GM23338 (cell line): Measurements from ENCODE around the gene SASH1. TPM values are rescaled to one million over a fixed set of nuclear protein-coding genes. Genes with fewer than 3 reads are reported as not detected.

ENCODE experiments used
- ATAC-seq: fragments of 200-7000 bp; cut with Tn5 transposase; 3 replicates; pipeline ENCODE4 v1.9.1; 2020
- DNase-seq: peaks from one replicate; pipeline ENCODE4 v3.0.0-alpha.2; 2015; ENCODE audit warnings: low spot score
- H2AFZ ChIP-seq: fragments of 200-600 bp; sonication (generic); 2 replicates; pipeline ENCODE4 v1.8.0; 2016; ENCODE audit warnings: antibody characterized with exemption, mild to moderate bottlenecking, moderate library complexity
- H3F3A ChIP-seq: fragments of 200-600 bp; sonication (generic); replicated peaks from 2 replicates; pipeline ENCODE4 v1.8.0; 2017; ENCODE audit warnings: antibody characterized with exemption, mixed run types, low read depth
- H3K27ac ChIP-seq: fragments of 200-600 bp; sonication (generic); 2 replicates; pipeline ENCODE4 v1.6.1; 2016; ENCODE audit warnings: low read depth
- H3K27me3 ChIP-seq: fragments of 200-600 bp; sonication (generic); 2 replicates; pipeline ENCODE4 v1.8.0; 2016; ENCODE audit warnings: mild to moderate bottlenecking, mixed run types, moderate library complexity; ENCODE audit not compliant: insufficient read depth
- H3K36me3 ChIP-seq: fragments of 200-600 bp; sonication (generic); 2 replicates; pipeline ENCODE4 v1.8.0; 2016; ENCODE audit warnings: mild to moderate bottlenecking; ENCODE audit not compliant: insufficient read depth
- H3K4me1 ChIP-seq: fragments of 200-600 bp; sonication (generic); 2 replicates; pipeline ENCODE4 v1.8.0; 2016; ENCODE audit warnings: mild to moderate bottlenecking, moderate library complexity; ENCODE audit not compliant: insufficient read depth
- H3K4me2 ChIP-seq: fragments of 200-600 bp; sonication (generic); 2 replicates; pipeline ENCODE4 v1.7.1; 2017; ENCODE audit warnings: mixed run types
- H3K4me3 ChIP-seq: fragments of 200-600 bp; sonication (generic); 2 replicates; pipeline ENCODE4 v1.6.1; 2016; ENCODE audit warnings: mixed run types
- H3K79me2 ChIP-seq: fragments of 200-600 bp; sonication (generic); replicated peaks from 2 replicates; pipeline ENCODE4 v1.8.0; 2017; ENCODE audit warnings: mild to moderate bottlenecking; ENCODE audit not compliant: insufficient read depth
- H3K9me2 ChIP-seq: fragments of 200-600 bp; sonication (generic); 2 replicates; pipeline ENCODE4 v1.8.0; 2017; ENCODE audit not compliant: insufficient read depth
- H4K20me1 ChIP-seq: fragments of 200-600 bp; sonication (generic); replicated peaks from 2 replicates; pipeline ENCODE4 v1.8.0; 2017; ENCODE audit warnings: mild to moderate bottlenecking; ENCODE audit not compliant: insufficient read depth
- H3K27ac Mint-ChIP-seq: 2 replicates; pipeline ENCODE4 v1.8.0; 2020; ENCODE audit warnings: inconsistent platforms, mild to moderate bottlenecking, moderate library complexity, mixed read lengths
- H3K27me3 Mint-ChIP-seq: 3 replicates; pipeline ENCODE4 v1.8.0; 2022; ENCODE audit warnings: low read depth, mild to moderate bottlenecking, moderate library complexity, mixed read lengths, inconsistent platforms; ENCODE audit not compliant: insufficient read depth, poor library complexity
- H3K36me3 Mint-ChIP-seq: 3 replicates; pipeline ENCODE4 v1.8.0; 2021; ENCODE audit warnings: low read depth, mild to moderate bottlenecking, inconsistent platforms, moderate library complexity, mixed read lengths
- H3K4me1 Mint-ChIP-seq: 3 replicates; pipeline ENCODE4 v1.8.0; 2020; ENCODE audit warnings: mild to moderate bottlenecking, inconsistent platforms, mixed read lengths
- H3K4me3 Mint-ChIP-seq: 3 replicates; pipeline ENCODE4 v1.8.0; 2021; ENCODE audit warnings: moderate library complexity, mild to moderate bottlenecking, inconsistent platforms, mixed read lengths
- H3K9me3 Mint-ChIP-seq: 3 replicates; pipeline ENCODE4 v1.8.0; 2020; ENCODE audit warnings: moderate library complexity, mild to moderate bottlenecking, inconsistent platforms, mixed read lengths
- CREB1 ChIP-seq: fragments of 250-450 bp; sonication (Bioruptor Pico); IDR thresholded peaks from 2 replicates; pipeline ENCODE4 v1.5.0; 2020; ENCODE audit warnings: low read depth, mild to moderate bottlenecking, moderate library complexity
- EZH2 ChIP-seq: fragments of 200-600 bp; sonication (generic); IDR thresholded peaks from one replicate; pipeline ENCODE4 v1.8.0; 2017; ENCODE audit warnings: antibody characterized with exemption, mild to moderate bottlenecking, low read depth; ENCODE audit not compliant: unreplicated experiment
- EZH2phosphoT487 ChIP-seq: fragments of 200-600 bp; sonication (generic); IDR thresholded peaks from one replicate; pipeline ENCODE4 v1.8.1; 2018; ENCODE audit warnings: antibody characterized with exemption; ENCODE audit not compliant: unreplicated experiment
- JUNB ChIP-seq: IDR thresholded peaks from one replicate; pipeline ENCODE4 v1.6.1; 2016; ENCODE audit warnings: antibody characterized with exemption; ENCODE audit not compliant: unreplicated experiment
- NANOG ChIP-seq: IDR thresholded peaks from 2 replicates; pipeline ENCODE4 v1.6.1; 2016; ENCODE audit warnings: antibody characterized with exemption, borderline replicate concordance
- POLR2AphosphoS5 ChIP-seq: IDR thresholded peaks from 2 replicates; pipeline ENCODE4 v1.6.1; 2016; ENCODE audit warnings: antibody characterized with exemption, low read depth
- STAT1 ChIP-seq: IDR thresholded peaks from one replicate; pipeline ENCODE4 v1.6.1; 2016; ENCODE audit warnings: antibody characterized with exemption; ENCODE audit not compliant: unreplicated experiment
- ZNF114 ChIP-seq: fragments of 250-450 bp; sonication (Bioruptor Pico); IDR thresholded peaks from 2 replicates; pipeline ENCODE4 v1.5.0; 2020; ENCODE audit warnings: mild to moderate bottlenecking, moderate library complexity
- ZNF331 ChIP-seq: fragments of 250-450 bp; sonication (Bioruptor Pico); IDR thresholded peaks from 2 replicates; pipeline ENCODE4 v1.5.0; 2020; ENCODE audit warnings: low read depth, mild to moderate bottlenecking, moderate library complexity
- polyA plus RNA-seq: library from polyadenylated mRNA; unstranded; fragments of >200 nt; fragmentation: Nextera tagmentation; extraction: Ambion mirVana; gene quantifications from 2 replicates; pipeline ENCODE4 v1.2.1, GENCODE V29; 2016
- total RNA-seq: library from RNA; depleted of rRNA; stranded (reverse); fragments of >200 nt; shearing (Covaris generic); gene quantifications from 2 replicates; pipeline ENCODE4 v1.2.3, GENCODE V29; 2014
- TF ChIP-seq, protein P1 (sequence below): IDR thresholded peaks from one replicate; pipeline ENCODE4 v1.6.1; 2018; ENCODE audit warnings: antibody characterized with exemption; ENCODE audit not compliant: unreplicated experiment
- TF ChIP-seq, protein P2 (sequence below): IDR thresholded peaks from 2 replicates; pipeline ENCODE4 v1.6.1; 2016; ENCODE audit warnings: antibody characterized with exemption
- TF ChIP-seq, protein P3 (sequence below), 2 experiments: fragments of 200-600 bp in 1 of 2; sonication (generic) in 1 of 2; conservative IDR thresholded peaks; 2 replicates each; pipeline versions ENCODE4 v1.5.1 to v1.6.1; 2016 to 2017; ENCODE audit warnings: antibody characterized with exemption in 2 of 2, low read depth in 2 of 2, mild to moderate bottlenecking in 2 of 2, moderate library complexity in 1 of 2
- TF ChIP-seq, protein P4 (sequence below): fragments of 250-450 bp; sonication (Bioruptor Pico); IDR thresholded peaks from 2 replicates; pipeline ENCODE4 v1.5.0; 2020; ENCODE audit warnings: mild to moderate bottlenecking, moderate library complexity

SASH1 gene
- total and polyA plus RNA-seq, 2 experiments from 2014 or later: 8.2 to 30.2 TPM

DNA sequence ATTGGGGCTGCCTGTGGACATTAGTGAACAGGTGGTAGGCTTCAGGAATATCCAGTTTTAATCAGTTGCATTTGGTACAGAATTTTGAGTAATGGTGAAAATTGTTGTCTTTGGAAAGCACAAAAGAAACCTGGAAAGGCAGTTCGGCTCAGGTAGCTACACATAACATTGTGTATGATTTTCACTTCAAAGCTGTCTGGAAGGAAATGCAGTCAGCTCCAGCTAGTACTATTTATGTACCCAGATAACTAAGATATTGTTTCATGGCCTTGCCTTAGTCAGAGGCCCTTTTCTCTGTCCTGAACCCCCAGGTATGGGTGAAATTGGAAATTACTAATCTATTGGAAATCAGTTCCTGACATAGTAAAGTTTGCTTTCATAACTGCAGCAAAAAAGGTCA lies 208.6 kb downstream of the SASH1 start:
- Histone ChIP-seq H4K20me1 (no peaks in the 10 kb centered on the region), H3K4me1 (peaks cover 9% of the 10 kb centered on the region), H3K36me3 (peaks cover 13% of the 10 kb centered on the region), H2AFZ (no peak overlapping the region), H3K4me3 (no peak overlapping the region), H3K4me2 (no peak overlapping the region), H3K9me2 (0 out of 2 replicates have a peak, but pooled peaks cover 5% of the 10 kb centered on the region), H3K27ac (no peak overlapping the region), H3K27me3 (no peaks in the 10 kb centered on the region), H3F3A (no peaks in the 10 kb centered on the region), H3K79me2 (no peaks in the 10 kb centered on the region)
- H3K4me1 Mint-ChIP-seq: peaks cover 9% of the 10 kb centered on the region
- DNase-seq: no peak
- TF ChIP-seq JUNB: no peak
- TF ChIP-seq EZH2: no peak
- no peak for TF ChIP-seq POLR2AphosphoS5
- no peak for TF ChIP-seq NANOG
- TF ChIP-seq, protein P1, sequence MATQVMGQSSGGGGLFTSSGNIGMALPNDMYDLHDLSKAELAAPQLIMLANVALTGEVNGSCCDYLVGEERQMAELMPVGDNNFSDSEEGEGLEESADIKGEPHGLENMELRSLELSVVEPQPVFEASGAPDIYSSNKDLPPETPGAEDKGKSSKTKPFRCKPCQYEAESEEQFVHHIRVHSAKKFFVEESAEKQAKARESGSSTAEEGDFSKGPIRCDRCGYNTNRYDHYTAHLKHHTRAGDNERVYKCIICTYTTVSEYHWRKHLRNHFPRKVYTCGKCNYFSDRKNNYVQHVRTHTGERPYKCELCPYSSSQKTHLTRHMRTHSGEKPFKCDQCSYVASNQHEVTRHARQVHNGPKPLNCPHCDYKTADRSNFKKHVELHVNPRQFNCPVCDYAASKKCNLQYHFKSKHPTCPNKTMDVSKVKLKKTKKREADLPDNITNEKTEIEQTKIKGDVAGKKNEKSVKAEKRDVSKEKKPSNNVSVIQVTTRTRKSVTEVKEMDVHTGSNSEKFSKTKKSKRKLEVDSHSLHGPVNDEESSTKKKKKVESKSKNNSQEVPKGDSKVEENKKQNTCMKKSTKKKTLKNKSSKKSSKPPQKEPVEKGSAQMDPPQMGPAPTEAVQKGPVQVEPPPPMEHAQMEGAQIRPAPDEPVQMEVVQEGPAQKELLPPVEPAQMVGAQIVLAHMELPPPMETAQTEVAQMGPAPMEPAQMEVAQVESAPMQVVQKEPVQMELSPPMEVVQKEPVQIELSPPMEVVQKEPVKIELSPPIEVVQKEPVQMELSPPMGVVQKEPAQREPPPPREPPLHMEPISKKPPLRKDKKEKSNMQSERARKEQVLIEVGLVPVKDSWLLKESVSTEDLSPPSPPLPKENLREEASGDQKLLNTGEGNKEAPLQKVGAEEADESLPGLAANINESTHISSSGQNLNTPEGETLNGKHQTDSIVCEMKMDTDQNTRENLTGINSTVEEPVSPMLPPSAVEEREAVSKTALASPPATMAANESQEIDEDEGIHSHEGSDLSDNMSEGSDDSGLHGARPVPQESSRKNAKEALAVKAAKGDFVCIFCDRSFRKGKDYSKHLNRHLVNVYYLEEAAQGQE: no peak
- no peak for TF ChIP-seq CREB1 (CRISPR knock-in tag)
- TF ChIP-seq STAT1: no peak
- TF ChIP-seq, protein P2, sequence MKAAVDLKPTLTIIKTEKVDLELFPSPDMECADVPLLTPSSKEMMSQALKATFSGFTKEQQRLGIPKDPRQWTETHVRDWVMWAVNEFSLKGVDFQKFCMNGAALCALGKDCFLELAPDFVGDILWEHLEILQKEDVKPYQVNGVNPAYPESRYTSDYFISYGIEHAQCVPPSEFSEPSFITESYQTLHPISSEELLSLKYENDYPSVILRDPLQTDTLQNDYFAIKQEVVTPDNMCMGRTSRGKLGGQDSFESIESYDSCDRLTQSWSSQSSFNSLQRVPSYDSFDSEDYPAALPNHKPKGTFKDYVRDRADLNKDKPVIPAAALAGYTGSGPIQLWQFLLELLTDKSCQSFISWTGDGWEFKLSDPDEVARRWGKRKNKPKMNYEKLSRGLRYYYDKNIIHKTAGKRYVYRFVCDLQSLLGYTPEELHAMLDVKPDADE: no peak
- TF ChIP-seq, protein P3, sequence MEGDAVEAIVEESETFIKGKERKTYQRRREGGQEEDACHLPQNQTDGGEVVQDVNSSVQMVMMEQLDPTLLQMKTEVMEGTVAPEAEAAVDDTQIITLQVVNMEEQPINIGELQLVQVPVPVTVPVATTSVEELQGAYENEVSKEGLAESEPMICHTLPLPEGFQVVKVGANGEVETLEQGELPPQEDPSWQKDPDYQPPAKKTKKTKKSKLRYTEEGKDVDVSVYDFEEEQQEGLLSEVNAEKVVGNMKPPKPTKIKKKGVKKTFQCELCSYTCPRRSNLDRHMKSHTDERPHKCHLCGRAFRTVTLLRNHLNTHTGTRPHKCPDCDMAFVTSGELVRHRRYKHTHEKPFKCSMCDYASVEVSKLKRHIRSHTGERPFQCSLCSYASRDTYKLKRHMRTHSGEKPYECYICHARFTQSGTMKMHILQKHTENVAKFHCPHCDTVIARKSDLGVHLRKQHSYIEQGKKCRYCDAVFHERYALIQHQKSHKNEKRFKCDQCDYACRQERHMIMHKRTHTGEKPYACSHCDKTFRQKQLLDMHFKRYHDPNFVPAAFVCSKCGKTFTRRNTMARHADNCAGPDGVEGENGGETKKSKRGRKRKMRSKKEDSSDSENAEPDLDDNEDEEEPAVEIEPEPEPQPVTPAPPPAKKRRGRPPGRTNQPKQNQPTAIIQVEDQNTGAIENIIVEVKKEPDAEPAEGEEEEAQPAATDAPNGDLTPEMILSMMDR (conservative IDR thresholded peaks at IDR 0.05; ENCODE audit: low read depth in 2 of 2): no peak
- TF ChIP-seq, protein P4, sequence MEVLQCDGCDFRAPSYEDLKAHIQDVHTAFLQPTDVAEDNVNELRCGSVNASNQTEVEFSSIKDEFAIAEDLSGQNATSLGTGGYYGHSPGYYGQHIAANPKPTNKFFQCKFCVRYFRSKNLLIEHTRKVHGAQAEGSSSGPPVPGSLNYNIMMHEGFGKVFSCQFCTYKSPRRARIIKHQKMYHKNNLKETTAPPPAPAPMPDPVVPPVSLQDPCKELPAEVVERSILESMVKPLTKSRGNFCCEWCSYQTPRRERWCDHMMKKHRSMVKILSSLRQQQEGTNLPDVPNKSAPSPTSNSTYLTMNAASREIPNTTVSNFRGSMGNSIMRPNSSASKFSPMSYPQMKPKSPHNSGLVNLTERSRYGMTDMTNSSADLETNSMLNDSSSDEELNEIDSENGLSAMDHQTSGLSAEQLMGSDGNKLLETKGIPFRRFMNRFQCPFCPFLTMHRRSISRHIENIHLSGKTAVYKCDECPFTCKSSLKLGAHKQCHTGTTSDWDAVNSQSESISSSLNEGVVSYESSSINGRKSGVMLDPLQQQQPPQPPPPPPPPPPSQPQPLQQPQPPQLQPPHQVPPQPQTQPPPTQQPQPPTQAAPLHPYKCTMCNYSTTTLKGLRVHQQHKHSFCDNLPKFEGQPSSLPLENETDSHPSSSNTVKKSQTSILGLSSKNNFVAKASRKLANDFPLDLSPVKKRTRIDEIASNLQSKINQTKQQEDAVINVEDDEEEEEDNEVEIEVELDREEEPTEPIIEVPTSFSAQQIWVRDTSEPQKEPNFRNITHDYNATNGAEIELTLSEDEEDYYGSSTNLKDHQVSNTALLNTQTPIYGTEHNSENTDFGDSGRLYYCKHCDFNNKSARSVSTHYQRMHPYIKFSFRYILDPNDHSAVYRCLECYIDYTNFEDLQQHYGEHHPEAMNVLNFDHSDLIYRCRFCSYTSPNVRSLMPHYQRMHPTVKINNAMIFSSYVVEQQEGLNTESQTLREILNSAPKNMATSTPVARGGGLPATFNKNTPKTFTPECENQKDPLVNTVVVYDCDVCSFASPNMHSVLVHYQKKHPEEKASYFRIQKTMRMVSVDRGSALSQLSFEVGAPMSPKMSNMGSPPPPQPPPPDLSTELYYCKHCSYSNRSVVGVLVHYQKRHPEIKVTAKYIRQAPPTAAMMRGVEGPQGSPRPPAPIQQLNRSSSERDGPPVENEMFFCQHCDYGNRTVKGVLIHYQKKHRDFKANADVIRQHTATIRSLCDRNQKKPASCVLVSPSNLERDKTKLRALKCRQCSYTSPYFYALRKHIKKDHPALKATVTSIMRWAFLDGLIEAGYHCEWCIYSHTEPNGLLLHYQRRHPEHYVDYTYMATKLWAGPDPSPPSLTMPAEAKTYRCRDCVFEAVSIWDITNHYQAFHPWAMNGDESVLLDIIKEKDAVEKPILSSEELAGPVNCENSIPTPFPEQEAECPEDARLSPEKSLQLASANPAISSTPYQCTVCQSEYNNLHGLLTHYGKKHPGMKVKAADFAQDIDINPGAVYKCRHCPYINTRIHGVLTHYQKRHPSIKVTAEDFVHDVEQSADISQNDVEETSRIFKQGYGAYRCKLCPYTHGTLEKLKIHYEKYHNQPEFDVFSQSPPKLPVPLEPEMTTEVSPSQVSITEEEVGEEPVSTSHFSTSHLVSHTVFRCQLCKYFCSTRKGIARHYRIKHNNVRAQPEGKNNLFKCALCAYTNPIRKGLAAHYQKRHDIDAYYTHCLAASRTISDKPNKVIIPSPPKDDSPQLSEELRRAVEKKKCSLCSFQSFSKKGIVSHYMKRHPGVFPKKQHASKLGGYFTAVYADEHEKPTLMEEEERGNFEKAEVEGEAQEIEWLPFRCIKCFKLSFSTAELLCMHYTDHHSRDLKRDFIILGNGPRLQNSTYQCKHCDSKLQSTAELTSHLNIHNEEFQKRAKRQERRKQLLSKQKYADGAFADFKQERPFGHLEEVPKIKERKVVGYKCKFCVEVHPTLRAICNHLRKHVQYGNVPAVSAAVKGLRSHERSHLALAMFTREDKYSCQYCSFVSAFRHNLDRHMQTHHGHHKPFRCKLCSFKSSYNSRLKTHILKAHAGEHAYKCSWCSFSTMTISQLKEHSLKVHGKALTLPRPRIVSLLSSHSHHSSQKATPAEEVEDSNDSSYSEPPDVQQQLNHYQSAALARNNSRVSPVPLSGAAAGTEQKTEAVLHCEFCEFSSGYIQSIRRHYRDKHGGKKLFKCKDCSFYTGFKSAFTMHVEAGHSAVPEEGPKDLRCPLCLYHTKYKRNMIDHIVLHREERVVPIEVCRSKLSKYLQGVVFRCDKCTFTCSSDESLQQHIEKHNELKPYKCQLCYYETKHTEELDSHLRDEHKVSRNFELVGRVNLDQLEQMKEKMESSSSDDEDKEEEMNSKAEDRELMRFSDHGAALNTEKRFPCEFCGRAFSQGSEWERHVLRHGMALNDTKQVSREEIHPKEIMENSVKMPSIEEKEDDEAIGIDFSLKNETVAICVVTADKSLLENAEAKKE (CRISPR knock-in tag): no peak
- no peak for TF ChIP-seq EZH2phosphoT487
- TF ChIP-seq ZNF114: no peak
- no peak for TF ChIP-seq ZNF331 (CRISPR knock-in tag)
- peaks cover 18% of the 10 kb centered on the region; the same call in 2 of the 3 replicates for H3K9me3 Mint-ChIP-seq
- ATAC-seq: no peak
- peaks cover 45% of the 10 kb centered on the region for H3K36me3 Mint-ChIP-seq
- peak overlapping the region; percentile 64 for H3K27ac Mint-ChIP-seq
- no peaks in the 10 kb centered on the region for H3K27me3 Mint-ChIP-seq
- no peak overlapping the region for H3K4me3 Mint-ChIP-seq
